Stimulated activated CD8-positive, alpha-beta memory T cell treated with anti-CD3 and anti-CD28 coated beads, Interleukin-7, amount 100 ng/mL, for 24 hours (primary cell): ENCODE measurements around the gene ZNF865.

Experiments used
- DNase-seq: peaks from one replicate; pipeline ENCODE4 v3.0.0-alpha.2; 2020; ENCODE audit warnings: low read depth

The ZNF865 gene

GRCh38 chr19:55659822-55660221 lies 54.4 kb downstream of the ZNF865 start:
- DNase-seq, result no peak

GRCh38 chr19:55660404-55660803 lies 55.0 kb downstream of the ZNF865 start:
- DNase-seq, result no peak

GRCh38 chr19:55660991-55661390 lies 55.5 kb downstream of the ZNF865 start:
- no peak for DNase-seq

GRCh38 chr19:55661826-55662225 lies 56.4 kb downstream of the ZNF865 start:
- no peak for DNase-seq

- no peak for DNase-seq
Measured at GRCh38 chr19:55663846-55664536, 58.5 kb downstream of the ZNF865 start.

GRCh38 chr19:55666343-55667005 lies 61.0 kb downstream of the ZNF865 start:
- no peak for DNase-seq
